Left ventricle myocardium superior (tissue), 1 donor: ENCODE results near the gene RING1. TPM values are rescaled to one million over a fixed set of nuclear protein-coding genes. Genes with fewer than 3 reads are reported as not detected.

ENCODE experiments used
- ATAC-seq: fragments of 200-7000 bp; cut with Tn5 transposase; one replicate; pipeline ENCODE4 v1.9.1; 2020; ENCODE audit warnings: mild to moderate bottlenecking, moderate library complexity
- DNase-seq: peaks from one replicate; pipeline ENCODE4 v3.0.0-alpha.2; 2020
- intact Hi-C: fragments of 100-400 bp; cut with micrococcal nuclease; formaldehyde crosslinking; loops from one replicate; pipeline ENCODE4 v1.11.0; 2022
- total RNA-seq: library from RNA; stranded (reverse); fragmentation: NEBNext Ultra II Directional; extraction: Animal tissue kit (Norgen Biotek cat#: 25700); gene quantifications from one replicate; pipeline ENCODE4 v1.2.1, GENCODE V29; 2021
- donor health status: DM: no; HTN: yes; CAD: no; lungs with severe emphysema.

The RING1 gene
- total RNA-seq, 1 donor from 2014 or later: 30.1 TPM

DNA sequence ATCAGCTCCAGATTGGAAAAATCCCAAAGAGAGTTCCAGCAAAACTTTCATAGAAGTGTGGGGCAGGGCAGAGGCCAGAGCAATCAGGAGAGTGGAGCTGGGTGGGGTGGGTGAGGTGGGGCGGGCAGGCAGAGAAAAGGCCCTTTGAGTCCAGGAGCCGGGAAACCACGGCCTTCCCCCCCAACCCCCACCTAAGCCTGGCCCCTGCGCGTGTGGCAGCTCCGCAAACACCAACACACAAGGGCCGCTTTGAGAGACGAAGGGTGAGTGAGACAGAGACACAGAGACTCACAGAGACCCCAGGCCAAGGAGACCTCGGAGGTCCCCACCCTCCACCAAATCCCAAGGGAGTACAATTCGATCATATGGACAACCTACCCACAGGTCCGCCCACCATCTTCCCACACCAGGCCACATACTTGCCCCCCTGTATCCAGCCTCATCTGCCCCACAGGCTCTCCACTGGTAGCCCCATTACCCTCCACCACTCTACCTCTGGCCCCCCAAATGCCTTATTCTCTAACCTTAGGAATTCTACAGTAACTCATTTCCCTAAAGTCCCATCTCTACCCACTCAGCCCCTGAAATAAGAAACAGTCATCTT lies 17.7 kb upstream of the RING1 start:
- DNase-seq (no peak), ATAC-seq (no peak)
- intact Hi-C loops: no loop called here

DNA sequence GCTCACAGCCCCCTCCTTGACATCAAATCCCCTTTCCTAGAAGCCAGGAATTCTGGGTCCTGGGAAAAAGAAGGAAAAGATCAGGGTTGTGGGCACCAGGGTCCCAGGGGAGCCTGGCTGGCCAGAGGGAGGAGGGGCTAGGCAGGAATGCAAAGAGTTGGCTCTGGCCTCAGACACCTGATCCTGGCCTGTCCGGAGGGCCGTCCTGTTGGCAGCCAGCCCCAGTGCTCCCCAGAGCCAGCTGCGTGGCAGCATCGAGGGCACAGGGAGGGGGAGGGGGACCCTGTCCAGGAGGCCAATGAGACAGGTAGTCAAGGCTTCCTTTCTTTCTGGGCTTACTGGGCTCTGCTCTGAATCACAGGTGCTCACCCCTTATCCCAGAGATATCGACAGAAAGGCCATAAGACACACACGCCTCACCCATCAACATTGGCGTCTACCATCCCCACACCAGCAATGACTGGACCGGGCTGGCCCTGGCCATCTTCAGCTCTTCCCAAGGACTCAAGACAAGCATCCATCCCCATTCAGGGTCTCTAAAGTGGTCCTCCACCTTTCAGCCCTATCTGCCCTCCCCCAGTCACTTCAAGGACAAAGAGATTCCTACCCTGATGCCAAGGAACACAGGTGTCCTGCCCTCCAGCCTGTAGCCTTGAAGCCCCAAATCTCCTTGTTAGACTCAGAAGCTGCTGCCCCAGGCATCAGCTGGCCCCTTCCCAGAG lies 16.8 kb upstream of the RING1 start:
- intact Hi-C loops: no loop called here
- ATAC-seq (peak; percentile 40), DNase-seq (peak; percentile 69)

DNA sequence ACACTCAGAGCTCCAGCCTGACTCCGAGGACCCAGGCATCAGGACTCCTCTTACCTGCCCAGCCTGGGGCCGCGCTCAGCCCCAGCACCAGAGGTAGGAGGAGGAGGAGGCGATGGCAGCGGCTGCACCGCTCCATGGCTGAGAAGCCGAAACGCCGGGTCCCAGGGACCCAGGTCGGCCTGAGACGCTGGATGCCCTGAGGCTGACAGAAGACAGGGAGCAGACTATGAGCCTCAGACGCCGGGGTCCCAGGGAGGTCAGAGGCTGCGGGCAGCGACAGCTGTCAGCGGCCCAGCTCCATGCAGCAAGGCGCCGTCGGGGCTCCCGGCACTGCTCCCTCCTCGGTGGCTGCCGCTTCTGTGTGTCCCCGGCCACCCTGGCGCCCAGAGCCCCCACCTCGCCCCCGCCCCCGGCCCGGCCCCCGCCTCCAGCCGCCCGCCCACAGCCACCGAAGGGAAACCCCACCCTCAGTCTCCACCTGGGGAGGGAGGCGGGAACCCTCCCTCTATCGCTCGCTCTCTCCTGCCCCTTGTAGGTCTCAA lies 16.1 kb upstream of the RING1 start, which contains the start of gene COL11A2:
Gene COL11A2, minus strand, starts transcription at position 363 of the 542 bp plus-strand sequence. Its CDS starts 227 bp downstream, at position 136.
- intact Hi-C loops: no loop called here
- peak; percentile 45 for DNase-seq
- peak; percentile 8 for ATAC-seq

DNA sequence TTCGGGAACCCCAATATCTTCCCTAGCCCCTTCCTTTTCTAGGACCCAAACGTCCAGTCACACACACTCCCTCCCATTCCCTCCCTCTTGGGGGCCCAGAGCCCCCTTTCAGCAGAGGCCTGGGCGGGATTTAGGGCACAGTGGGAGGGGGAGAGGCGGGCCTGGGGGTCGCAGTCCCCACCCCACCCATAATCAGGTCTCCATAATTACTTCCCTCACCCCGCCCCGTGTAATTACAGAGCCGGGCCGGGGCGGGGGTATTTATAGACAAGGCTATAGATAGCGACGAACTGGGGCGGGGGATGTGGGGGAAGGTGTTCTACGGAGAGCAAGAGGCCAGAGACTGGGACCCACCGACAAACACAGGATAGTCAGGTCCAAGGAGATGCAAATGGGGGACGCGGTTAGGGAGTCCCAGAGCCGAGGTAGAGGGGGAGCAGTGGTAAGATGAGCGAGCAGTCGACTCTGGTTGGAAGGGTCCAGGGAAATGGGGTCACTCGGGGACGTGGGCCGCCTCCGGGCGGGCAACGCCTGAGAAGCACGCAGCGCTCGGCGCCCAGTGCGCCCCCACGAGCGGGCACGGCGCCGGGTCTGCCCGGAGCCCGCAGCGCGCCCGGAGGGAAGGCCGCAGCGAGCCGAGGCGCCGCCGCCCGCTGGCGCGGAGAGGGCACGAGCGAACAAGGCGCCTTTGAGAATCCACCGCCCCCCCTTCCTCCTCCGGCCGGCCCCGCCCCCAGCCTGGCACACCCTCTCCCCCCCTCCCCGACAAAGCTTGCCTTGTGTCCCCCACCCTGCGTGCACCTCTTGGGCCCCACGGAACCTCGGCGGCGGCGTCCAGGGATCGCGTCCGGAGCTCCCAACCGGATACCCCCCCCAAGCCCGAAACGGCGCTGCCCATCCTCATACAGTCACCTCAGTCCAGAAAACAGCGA lies 15.4 kb upstream of the RING1 start:
- ATAC-seq (peak; percentile 43), DNase-seq (peak; percentile 67)
- intact Hi-C loops: no loop called here

DNA sequence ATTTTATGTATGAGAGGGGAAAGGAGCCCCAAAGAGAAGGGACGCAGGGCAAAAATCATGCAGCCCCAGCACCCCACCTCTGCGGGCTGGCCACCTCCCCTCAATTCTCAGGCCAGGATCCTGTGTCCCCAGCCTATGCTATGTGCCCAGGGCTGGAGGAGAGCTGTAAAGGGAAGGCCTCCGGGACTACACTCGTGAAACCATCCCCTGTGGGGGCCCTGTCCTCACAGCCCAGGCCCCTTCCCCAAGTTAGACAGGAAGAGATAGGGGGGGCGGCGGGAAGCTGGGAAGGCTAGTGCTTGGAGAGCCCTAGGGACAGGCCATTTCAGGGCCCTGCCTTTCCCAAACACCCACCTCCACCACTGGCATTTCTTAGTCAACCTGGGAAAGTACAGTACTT lies 14.7 kb upstream of the RING1 start:
- no peak for DNase-seq
- ATAC-seq: no peak
- intact Hi-C loops: no loop called here

DNA sequence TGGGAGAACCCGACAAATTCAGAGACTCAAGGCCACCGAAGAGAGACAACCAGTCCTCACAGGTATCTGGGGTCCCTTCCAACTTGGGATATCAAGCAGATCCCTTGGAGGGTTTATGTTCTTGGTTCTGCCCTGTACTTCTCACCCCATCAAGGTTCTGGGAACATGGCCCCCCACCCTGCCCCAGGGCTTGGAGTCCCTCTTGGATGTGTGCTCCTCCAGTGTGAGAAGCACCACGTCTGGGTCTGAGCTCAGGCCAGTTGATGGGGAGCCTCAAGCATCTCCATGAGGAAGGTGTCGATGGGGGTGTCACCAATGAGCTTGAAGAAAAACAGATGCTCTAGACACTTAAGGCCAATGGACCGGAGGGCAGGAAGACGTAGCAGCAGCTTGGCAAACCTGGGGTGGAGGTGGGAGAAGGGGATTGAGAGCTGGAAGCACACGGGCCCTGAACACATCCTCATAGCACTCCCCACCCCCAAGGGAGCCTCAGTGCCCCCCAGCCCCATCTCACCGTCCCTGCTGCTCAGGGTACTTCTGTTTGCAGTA lies 13.8 kb upstream of the RING1 start:
- DNase-seq (no peak), ATAC-seq (no peak)
- intact Hi-C loops: no loop called here

DNA sequence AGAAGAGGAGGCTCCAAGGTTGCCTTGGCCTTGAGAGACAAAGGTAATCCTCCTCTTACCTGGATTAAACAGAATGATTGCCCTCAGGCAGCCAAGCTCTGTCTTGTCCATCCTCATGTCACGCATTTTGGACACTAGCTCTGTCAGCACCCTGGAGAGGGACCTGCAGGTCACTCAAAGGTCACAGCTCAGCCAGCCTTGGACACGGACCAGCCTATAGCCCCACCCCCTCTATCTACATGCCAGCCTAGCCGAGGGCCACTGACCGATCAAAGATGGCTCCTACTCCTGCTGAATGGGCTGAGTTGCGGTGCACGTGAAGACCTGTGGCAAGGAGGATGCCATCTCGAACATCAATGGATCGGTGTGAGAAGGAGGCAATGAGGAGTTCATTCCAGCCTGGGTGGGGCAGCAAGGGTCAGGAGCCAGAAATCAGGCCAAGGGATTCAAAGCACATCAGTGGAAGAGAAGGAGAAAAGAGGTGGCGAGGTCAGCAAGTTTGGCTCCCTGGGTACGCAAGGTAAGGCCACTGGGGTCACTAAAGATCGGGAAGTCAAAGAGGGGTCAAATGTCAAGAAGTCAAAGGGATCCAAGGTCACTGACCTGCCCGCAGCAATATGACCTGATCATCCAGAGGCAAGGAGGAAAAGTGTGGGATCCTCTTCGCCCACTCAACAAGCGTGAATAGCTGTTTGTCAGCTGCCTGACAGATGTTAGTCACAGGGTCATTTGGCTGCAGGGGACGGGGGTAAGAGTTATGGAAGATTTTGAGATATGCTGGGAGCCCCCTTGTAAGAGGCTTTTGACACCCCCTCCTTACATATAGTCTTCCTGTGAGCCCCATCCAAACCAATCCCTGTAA lies 12.8 kb upstream of the RING1 start:
- DNase-seq (no peak), ATAC-seq (no peak)
- intact Hi-C loops: no loop called here

DNA sequence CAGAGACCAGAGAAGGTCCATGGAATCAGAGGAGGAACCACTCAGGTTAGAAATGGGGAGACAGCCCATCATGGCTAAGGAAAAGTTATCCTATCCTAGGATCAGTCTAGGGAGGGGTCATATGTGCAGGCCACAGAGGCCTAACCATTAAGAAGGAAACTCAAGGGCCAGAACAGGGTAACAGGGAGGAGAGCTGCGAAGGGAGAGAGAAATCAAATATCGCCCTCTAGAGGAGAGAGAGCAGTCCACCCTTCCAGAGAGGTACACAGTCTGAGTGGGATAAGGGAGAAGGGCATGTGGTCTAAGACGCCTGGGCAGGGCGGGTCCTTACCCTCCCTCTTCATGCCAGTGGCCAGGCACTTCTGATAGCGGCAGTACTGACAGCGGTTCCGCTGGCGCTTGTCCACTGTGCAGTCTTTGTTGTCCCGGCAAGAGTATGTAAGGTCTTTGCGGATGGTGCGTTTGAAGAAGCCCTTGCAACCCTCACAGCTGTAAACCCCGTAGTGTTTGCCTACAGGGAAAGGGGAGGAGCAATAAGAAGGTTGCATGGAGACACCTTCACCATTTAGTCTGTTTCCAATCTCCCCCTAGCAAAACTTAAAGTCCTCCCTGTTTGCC lies 10.8 kb upstream of the RING1 start:
- ATAC-seq: peak; percentile 26
- DNase-seq: peak; percentile 56
- intact Hi-C loops: no loop called here

DNA sequence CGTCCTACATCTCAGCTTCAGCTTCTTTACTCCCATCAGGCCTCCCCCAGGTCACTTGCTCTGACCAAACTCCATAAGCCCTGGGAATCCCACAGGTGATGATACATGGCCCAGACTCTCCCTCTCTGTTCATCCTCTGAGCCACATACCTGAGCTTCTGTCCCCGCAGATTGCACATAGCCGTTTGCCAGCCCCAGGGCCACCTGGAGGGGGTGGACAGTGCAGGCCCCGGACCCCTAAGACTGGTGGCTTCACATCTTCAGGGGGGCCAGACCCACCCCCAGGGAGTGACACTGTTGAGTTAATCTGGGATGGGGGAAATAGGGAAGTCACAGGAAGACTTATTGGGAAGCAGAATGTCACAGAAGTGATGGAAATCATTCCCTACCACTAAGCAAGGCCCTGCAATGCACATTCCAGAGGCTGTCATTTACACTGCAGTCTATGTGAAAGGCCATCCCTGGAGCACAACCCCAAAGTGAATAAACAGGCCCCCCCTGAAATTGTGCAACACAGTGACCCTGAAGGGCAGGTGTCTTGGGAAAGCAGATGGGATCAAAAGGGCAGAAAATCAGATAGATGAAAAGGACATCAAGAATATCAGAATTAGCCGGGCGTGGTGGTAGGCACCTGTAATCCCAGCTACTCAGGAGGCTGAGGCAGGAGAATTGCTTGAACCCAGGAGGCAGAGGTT lies 10.0 kb upstream of the RING1 start:
- DNase-seq (no peak), ATAC-seq (no peak)
- intact Hi-C loops: no loop called here

DNA sequence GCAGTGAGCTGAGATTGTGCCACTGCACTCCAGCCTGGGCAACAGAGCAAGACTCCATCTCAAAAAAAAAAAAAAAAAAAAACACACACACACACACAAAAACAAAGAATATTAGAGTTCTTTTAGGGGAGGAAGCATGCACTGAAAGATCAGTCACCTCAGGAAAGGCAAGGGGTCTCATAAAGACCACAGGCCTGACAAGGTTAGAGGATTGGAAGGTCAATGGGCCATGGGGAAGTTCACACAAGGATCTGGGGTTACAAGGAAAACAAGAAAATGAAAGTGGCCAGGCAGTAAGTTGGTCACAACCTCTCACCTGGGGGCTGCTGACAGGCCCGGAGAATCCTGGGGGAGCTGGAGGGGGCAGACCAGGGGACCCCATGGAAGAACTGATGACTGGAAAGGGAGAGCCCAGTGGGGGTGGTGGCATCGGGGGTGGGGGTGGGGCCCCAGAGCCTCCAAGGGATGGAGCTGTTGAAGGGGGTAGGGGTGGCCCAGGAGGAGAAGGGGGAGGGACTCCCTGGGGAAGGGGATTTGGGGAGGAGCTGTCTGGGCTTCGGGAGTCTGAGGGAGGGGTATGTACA lies 9.4 kb upstream of the RING1 start:
- DNase-seq (no peak), ATAC-seq (no peak)
- intact Hi-C loops: no loop called here

DNA sequence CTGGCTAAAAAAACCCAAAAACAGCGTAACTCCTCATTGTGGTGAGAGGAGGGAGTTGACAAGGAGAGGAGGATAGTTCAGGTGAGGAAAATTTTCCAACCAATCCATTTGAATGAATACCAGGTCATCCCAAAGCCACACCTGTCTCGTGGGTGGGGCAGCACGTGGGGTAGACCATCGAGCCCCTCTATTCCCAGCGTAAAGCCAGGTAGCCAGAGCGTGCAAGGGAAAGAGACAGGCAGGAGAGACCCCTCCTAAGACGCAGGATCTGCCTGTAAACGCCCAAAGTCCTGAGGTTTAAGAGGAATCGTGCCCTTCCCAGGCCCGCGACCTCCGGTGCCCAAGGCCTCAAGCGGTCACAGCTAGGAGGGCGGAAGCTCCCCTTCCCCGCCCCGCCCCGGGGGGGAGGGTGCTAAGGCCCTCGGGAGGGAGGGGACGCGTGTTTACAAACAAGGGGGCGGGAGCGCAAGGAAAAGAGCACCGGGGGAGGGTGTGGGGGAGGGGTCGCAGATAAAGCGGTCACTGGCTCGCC lies 8.5 kb upstream of the RING1 start:
- ATAC-seq: peak; percentile 48
- peak; percentile 83 for DNase-seq
- intact Hi-C loops: no loop called here

DNA sequence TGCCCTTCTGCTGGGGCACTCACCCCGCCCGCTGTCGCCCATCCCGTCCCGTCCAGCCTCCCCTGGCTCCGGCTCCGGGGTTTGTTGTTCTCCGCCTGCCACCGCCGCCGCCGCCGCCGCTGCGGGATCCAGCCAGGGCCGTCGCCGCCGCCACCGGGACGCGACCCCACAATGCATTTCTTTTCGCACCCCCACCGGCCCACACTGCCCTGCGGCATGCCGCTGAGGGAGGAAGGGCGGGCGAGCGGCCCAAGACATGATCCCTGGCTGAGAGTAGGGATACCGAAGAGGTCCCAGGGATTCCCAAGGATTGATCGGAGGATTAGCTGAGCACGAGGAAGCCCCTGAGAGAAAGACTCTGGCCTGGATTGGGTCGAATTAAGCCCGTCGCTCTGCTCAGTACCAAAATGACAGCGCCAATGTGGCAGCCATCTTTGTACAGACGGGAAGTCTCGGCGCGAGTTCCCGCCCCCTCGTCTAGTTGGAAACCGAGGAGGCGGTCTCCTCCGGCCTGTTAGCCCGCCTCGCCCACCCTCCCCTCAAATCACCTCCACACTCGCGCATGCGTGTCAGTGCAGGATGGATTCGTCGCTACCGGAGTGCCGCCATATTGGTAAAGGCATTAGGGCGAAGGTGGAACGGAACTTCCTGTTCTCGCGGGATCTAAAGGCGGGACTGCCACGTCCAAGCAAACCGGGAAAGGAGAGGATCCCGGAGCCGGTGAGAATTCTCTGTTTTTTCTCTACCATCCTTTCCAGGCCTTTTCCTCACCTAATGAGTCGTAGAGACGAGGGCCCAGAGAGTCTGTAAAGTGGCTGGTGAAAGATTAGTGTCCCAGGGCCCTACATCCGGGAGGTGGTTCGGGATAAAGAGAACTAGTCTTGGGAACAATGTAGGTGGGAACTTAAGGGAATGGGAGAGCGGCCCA lies 7.8 kb upstream of the RING1 start, which contains the start of the genes RXRB and SLC39A7:
Gene RXRB, minus strand, starts transcription at position 447 of the 928 bp plus-strand sequence. Its CDS starts 189 bp downstream, at position 258.
Gene SLC39A7, plus strand, starts transcription at position 649 of the 928 bp plus-strand sequence. CDS start 379 bp downstream, outside the sequence.
- intact Hi-C loops: no loop called here
- peak; percentile 87 for ATAC-seq
- DNase-seq: peak; percentile 99

DNA sequence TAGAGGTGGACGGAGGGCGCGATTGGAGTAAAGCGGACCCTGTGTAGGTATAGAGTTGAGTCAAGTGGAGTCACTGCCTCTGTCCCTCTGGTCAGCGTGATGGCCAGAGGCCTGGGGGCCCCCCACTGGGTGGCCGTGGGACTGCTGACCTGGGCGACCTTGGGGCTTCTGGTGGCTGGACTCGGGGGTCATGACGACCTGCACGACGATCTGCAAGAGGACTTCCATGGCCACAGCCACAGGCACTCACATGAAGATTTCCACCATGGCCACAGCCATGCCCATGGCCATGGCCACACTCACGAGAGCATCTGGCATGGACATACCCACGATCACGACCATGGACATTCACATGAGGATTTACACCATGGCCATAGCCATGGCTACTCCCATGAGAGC lies 7.2 kb upstream of the RING1 start:
- ATAC-seq (no peak), DNase-seq (peak; percentile 50)
- intact Hi-C loops: no loop called here

DNA sequence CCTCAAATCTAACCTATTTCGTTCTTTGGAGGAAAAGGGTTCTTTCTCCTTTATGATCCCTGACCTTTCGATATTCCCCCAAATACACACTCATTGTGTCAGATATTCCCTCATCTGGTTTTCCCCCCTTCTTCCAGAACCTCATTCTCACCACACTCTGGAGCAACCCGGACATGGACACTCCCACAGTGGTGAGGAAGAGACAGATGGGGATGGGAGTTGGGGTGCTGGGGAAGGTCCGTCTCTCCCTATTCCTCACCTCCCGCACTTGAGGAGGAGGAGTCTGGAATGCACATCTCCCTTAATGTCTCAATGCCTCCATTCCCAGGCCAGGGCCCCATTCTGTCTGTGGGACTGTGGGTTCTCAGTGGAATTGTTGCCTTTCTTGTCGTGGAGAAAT lies 6.4 kb upstream of the RING1 start:
- intact Hi-C loops: no loop called here
- DNase-seq (no peak), ATAC-seq (no peak)

DNA sequence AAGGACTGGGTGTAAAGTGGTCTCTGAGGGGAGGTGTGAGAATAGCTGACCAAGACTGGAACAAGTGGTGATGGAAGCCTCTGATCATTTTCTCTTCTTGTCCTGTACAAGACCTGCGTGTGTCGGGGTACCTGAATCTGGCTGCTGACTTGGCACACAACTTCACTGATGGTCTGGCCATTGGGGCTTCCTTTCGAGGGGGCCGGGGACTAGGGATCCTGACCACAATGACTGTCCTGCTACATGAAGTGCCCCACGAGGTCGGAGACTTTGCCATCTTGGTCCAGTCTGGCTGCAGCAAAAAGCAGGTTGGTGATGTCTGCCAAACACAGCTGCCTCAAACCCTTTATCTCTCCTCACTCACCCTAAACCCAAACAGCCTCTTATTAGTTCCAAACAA lies 5.5 kb upstream of the RING1 start:
- no peak for DNase-seq
- no peak for ATAC-seq
- intact Hi-C loops: no loop called here
